ENCODE data around the gene LTB4R2. TPM values are rescaled to one million over a fixed set of nuclear protein-coding genes. Genes with fewer than 3 reads are reported as not detected.
A peak's percentile ranks its signal among the peaks of the same experiment; 100 is the strongest.

The LTB4R2 gene
- total RNA-seq, 1 donor = 12.6 TPM

DNA sequence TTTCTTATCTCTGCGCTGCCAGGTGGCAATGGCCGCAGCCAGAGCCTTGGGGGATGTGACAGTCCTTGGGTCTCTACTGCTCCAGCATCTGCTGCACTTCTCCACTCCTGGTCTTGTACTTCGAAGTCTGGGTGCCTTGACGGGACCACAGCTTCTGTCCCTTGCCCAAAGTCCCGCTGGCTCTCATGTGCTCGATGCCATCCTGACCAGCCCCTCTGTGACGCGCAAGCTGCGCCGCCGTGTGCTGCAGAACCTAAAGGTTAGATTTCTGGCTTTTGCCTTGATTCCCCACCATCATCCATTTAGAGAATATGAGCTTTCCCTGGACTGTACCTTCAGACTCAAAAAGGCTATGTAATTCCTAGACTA, 5.9 kb upstream of the LTB4R2 start:
- peaks cover 36% of the 10 kb centered on the region for H3K4me1 ChIP-seq (ENCODE audit: insufficient read depth, low read length)
- no peaks in the 10 kb centered on the region for H3K9me3 ChIP-seq (ENCODE audit: low read depth, low read length)
- H3K27me3 ChIP-seq (ENCODE audit: insufficient read depth, low read length) = no peaks in the 10 kb centered on the region
- no peak overlapping the region for H3K4me3 ChIP-seq (ENCODE audit: low read length)

DNA sequence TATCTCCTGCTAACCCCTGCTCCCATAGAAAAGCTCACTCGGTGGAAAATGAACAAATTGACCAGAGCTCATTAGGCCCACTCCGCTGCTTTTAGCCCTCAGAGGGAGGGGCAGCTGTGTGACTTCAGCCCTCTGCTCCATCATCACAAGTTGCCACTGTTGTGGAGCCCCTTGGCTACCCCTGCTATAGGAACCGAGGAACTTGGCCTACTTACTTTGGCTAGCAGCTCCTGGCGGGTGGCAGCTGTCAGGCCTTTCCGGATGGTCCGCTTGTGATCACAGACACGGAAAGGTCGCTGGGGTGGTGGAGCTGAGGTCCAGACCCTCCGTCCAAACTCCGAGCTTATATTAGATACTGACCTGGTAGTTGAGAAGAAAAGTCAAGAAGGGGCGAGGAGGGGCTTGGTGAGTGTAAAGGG, 2.8 kb upstream of the LTB4R2 start:
- H3K4me1 ChIP-seq (ENCODE audit: insufficient read depth, low read length) = peaks cover 46% of the 10 kb centered on the region
- no peaks in the 10 kb centered on the region for H3K27me3 ChIP-seq (ENCODE audit: insufficient read depth, low read length)
- no peak overlapping the region for H3K4me3 ChIP-seq (ENCODE audit: low read length)
- no peaks in the 10 kb centered on the region for H3K9me3 ChIP-seq (ENCODE audit: low read depth, low read length)

DNA sequence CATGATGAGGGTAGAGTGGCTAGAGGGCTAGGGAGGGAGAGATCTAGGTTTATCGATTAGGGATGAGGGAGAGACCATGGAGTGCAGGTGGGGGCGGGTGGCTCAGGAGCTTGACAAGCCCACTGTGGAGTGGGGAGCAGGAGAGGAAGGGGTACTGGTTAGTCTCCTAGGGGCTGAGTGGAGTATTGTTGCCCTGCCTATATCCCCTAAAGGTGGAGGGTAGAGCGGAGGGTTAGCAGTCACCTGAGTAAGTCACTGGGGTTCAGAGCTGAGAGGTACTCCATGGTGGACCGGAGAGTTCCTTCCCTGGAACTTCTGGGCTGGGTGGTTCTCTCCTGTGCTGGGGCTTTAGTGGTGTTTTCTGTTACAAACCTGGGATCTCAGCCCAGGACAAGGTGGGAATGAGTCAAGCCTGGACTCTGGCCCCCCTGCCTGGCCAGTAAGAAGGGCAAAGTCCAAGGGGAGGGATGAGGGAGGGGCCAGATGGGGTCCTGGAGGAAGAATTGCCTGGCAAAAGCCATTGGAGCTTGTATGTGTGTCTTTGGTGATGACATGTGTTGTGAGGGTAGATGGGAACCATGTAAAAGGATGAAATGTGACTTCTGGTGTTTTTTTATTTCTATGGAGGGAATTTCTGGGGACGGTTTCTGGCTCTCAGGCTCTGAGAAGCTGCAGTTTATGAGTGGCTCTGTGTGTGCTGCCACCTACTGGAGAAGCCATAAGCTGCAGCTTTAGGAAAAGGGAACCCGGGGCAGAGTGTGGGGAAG, 2.2 kb upstream of the LTB4R2 start, which contains the start of gene CIDEB:
CIDEB (minus strand) TSS at position 403 of the 767 bp plus-strand sequence; CDS start at position 284, 119 bp downstream.
- Histone ChIP-seq H3K9me3 (ENCODE audit: low read depth, low read length) (no peaks in the 10 kb centered on the region), H3K4me1 (ENCODE audit: insufficient read depth, low read length) (peaks cover 52% of the 10 kb centered on the region), H3K27me3 (ENCODE audit: insufficient read depth, low read length) (no peaks in the 10 kb centered on the region), H3K4me3 (ENCODE audit: low read length) (no peak within 1 kb of the TSS)

DNA sequence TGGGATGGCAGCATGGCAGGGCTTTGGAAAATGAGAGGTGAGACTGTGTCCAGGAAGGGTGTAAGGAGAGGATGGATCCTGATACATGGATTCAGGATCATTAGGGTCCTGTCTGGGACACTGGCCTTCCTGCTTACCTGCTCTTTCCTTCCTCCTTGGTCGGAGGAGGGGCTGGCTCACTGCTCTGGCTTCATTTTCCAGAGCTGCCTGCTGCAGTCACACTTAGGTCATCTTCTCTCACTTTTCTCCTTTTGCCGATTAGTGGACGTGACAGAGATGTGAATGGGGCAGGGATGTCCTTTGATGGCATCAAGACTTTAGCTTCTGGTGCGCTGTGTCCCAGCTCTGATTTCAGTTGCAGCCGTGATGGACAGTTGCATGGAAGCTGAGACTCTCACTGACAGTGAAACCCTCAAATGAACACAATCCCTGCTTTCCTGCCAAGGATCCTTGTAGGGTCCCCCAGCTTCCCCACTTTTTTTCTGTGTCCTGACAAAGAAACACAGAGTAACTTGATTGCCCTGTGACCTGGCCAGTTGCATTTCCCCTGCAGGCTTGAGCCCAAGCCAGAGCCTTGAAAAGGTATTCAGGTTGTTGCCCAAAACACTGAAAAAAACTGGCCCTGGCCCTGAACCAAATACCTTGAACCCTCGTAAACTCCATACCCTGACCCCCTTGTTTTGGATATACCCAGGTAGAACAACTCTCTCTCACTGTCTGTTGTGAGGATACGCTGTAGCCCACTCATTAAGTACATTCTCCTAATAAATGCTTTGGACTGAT, 1.4 kb upstream of the LTB4R2 start:
- Histone ChIP-seq H3K4me3 (ENCODE audit: low read length) (no peak overlapping the region), H3K4me1 (ENCODE audit: insufficient read depth, low read length) (peaks cover 60% of the 10 kb centered on the region), H3K27me3 (ENCODE audit: insufficient read depth, low read length) (no peaks in the 10 kb centered on the region), H3K9me3 (ENCODE audit: low read depth, low read length) (no peaks in the 10 kb centered on the region)

DNA sequence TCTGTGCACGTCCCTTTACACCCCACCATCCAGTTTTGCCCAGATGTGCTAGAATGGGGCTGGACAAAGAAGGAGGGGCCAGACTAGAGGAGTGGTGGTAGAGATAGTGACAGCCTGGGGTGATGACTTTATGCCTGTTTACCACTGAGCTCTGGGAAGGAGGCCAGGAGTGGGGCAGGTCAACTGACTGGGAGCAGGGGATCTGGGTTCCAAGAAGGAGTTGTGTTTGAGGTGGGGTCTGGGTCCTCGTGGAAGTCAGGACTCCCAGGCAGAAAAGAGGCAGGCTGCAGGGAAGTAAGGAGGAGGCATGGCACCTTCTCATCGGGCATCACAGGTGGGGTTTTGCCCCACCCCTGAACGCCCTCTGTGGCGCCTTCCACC, 315 bp downstream of the LTB4R2 start:
- H3K4me3 ChIP-seq (ENCODE audit: low read length) = peak overlapping the region; percentile 47
- H3K4me1 ChIP-seq (ENCODE audit: insufficient read depth, low read length) = peaks cover 77% of the 10 kb centered on the region
- H3K9me3 ChIP-seq (ENCODE audit: low read depth, low read length) = no peaks in the 10 kb centered on the region
- no peaks in the 10 kb centered on the region for H3K27me3 ChIP-seq (ENCODE audit: insufficient read depth, low read length)

DNA sequence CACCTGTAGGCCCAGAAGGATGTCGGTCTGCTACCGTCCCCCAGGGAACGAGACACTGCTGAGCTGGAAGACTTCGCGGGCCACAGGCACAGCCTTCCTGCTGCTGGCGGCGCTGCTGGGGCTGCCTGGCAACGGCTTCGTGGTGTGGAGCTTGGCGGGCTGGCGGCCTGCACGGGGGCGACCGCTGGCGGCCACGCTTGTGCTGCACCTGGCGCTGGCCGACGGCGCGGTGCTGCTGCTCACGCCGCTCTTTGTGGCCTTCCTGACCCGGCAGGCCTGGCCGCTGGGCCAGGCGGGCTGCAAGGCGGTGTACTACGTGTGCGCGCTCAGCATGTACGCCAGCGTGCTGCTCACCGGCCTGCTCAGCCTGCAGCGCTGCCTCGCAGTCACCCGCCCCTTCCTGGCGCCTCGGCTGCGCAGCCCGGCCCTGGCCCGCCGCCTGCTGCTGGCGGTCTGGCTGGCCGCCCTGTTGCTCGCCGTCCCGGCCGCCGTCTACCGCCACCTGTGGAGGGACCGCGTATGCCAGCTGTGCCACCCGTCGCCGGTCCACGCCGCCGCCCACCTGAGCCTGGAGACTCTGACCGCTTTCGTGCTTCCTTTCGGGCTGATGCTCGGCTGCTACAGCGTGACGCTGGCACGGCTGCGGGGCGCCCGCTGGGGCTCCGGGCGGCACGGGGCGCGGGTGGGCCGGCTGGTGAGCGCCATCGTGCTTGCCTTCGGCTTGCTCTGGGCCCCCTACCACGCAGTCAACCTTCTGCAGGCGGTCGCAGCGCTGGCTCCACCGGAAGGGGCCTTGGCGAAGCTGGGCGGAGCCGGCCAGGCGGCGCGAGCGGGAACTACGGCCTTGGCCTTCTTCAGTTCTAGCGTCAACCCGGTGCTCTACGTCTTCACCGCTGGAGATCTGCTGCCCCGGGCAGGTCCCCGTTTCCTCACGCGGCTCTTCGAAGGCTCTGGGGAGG, 985 bp downstream of the LTB4R2 start, which contains the start of gene LTB4R:
LTB4R (plus strand) TSS at position 857 of the 959 bp plus-strand sequence. CDS start 4,150 bp downstream, outside the sequence.
- Histone ChIP-seq H3K4me1 (ENCODE audit: insufficient read depth, low read length) (peaks cover 84% of the 10 kb centered on the region), H3K9me3 (ENCODE audit: low read depth, low read length) (no peaks in the 10 kb centered on the region), H3K27me3 (ENCODE audit: insufficient read depth, low read length) (no peaks in the 10 kb centered on the region), H3K4me3 (ENCODE audit: low read length) (peak within 1 kb of the TSS; percentile 47)

DNA sequence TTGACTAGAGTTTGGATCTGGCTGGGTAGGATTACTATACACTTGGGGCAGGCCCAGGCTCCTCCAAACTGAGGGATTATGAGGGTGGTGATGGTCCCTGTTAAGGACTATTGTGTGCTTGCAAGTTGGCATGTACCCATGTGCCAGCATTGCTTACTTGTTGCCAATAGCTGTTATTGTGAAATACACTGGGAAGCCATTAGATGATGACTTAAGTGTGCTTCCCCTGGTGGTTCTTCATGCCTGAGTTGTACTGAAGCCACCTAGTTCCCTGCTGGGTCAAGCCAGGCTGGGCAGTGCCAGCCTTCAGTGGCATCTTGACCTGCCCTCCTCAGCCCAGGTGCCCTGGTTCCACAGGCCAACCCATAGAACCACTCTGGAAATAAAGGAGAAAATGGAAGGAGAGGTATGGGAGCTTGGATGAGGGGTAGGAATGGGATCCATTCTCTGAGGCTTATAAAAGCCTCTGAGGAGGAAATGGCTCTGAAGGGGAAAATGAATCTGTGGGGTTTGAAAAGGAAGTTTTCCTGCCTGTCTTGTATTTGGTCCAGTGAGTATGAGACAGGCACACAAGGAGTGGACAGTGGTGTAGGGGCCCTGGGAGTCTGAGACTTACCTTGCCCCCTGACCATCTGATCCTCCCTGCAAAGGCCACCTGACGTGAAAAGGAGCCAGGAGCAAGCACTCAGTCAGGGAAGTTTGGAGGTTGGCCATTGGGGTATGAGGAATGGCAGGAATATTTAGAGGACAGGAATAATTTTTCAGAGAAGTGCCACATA, 2.1 kb downstream of the LTB4R2 start:
- Histone ChIP-seq H3K9me3 (ENCODE audit: low read depth, low read length) (no peaks in the 10 kb centered on the region), H3K4me1 (ENCODE audit: insufficient read depth, low read length) (peaks cover 95% of the 10 kb centered on the region), H3K4me3 (ENCODE audit: low read length) (peak overlapping the region; percentile 47), H3K27me3 (ENCODE audit: insufficient read depth, low read length) (no peaks in the 10 kb centered on the region)

DNA sequence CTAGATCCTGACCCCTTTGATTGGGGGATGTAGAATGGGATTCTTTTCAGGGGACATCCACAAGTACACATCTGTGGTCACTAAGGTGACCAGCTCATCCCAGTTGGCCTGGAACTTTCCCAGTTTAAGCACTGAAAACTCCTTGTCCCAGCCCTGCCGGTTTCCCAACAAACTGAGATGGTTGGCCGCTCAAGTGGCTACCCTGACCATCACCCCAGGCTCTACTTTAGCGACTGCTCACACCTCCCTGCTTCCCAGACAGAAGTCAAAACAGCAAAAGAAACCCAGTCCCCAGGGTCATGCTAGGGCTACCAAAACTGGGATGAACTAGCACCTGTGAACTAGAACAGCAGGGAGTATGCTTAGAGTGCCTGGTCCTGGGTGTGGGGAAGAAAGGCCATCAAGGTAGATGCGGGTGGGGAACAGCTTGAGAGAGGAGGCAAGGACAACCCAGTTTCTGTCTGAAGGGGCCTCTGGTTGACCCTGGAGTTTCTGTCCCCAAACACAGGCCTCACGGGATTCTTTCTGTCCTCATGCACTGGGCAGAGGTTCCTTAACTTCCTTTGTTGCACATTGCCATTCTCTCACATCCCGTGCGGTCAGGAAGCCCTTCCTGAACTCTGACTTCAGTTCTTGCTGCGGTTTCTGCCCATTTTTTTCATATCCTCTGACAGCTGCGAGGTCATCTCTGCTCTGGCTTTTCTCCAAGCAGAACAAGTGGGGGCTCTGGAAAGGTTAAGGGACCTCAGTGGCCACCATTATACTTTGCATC, 3.0 kb downstream of the LTB4R2 start:
- H3K4me3 ChIP-seq (ENCODE audit: low read length) = peak overlapping the region; percentile 47
- peaks cover 100% of the 10 kb centered on the region for H3K4me1 ChIP-seq (ENCODE audit: insufficient read depth, low read length)
- no peaks in the 10 kb centered on the region for H3K27me3 ChIP-seq (ENCODE audit: insufficient read depth, low read length)
- no peaks in the 10 kb centered on the region for H3K9me3 ChIP-seq (ENCODE audit: low read depth, low read length)

DNA sequence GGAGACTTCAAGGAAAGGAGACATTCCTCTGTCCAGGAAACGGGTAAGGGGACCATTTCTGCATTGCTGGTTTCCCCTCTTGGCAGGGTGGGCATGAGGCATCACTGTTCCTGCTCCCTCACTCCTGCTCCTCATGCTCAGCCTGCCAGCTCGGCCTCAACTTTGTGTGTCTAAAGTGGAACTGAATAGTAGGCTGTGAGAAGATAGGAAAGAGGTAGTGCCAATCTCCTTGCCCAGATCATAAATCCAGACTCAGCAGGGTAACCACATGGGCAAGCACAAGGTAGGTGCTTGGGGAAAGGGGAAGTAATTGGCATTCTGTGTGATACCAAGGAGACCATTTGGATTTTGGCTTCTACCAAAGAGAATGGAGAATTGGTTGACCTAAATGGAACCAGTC, 4.0 kb downstream of the LTB4R2 start:
- Histone ChIP-seq H3K4me1 (ENCODE audit: insufficient read depth, low read length) (peaks cover 100% of the 10 kb centered on the region), H3K27me3 (ENCODE audit: insufficient read depth, low read length) (no peaks in the 10 kb centered on the region), H3K9me3 (ENCODE audit: low read depth, low read length) (no peaks in the 10 kb centered on the region), H3K4me3 (ENCODE audit: low read length) (no peak overlapping the region)

DNA sequence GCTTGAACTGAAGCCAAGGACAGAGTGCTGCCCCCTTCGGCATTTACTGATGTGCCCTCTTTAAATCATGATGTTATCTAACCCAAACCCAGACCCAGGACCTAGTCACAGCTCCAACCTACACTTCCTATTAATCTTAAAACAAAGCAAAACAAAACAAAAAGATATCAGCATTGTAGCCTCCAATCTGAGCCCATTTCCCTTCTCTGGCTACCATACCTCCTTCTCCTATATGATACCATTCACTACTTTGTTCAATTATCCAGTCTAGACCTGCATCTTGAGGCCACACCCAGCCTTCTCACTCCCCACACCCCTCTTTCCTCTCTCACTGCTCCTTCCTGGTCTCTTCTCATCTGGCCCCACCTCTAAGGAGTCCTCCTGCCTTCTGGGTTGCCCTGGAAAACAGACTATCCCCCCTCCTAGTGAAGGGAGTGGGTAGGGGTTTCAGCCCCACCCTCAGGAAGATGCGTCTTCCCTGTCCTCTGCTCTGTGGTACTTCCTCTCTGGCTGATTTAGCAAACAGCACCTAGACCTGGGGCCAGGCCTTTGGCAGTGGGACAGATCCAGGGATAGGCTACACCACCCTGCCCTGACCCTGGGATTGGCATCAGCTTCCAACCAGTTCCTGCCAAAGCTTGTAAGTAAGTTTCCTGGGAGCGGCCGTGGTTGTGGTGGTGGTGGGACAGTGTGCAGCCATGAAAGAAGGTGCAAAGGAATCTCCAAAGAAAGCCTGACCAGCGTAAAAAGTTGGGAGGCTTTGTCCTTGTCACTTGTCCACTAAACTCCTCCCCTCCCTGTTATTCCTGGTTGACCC, 4.6 kb downstream of the LTB4R2 start:
- Histone ChIP-seq H3K4me1 (ENCODE audit: insufficient read depth, low read length) (peaks cover 96% of the 10 kb centered on the region), H3K9me3 (ENCODE audit: low read depth, low read length) (no peaks in the 10 kb centered on the region), H3K4me3 (ENCODE audit: low read length) (peak overlapping the region; percentile 34), H3K27me3 (ENCODE audit: insufficient read depth, low read length) (no peaks in the 10 kb centered on the region)

DNA sequence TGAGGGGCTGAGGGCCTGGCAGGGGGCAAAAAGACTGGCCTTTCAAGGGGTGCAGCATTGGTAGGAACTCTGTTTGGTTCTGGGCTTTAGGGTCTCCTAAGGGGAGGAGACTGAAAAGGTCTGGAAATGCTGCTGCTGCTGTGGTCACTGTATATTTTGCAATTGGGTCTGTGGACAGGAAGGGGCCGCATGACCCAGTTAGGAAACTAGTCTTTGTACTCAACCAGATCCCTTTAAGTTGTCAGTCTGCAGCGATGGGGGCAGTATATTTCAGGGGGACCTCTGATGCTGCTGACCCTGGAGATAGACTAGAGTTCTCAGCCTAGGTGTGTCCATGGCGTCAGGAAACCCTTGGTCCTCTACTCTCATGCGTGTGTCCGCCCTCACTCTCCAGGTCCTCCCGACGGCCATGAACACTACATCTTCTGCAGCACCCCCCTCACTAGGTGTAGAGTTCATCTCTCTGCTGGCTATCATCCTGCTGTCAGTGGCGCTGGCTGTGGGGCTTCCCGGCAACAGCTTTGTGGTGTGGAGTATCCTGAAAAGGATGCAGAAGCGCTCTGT, 5.4 kb downstream of the LTB4R2 start:
- no peaks in the 10 kb centered on the region for H3K9me3 ChIP-seq (ENCODE audit: low read depth, low read length)
- H3K4me1 ChIP-seq (ENCODE audit: insufficient read depth, low read length) = peaks cover 89% of the 10 kb centered on the region
- no peaks in the 10 kb centered on the region for H3K27me3 ChIP-seq (ENCODE audit: insufficient read depth, low read length)
- H3K4me3 ChIP-seq (ENCODE audit: low read length) = peak overlapping the region; percentile 34

DNA sequence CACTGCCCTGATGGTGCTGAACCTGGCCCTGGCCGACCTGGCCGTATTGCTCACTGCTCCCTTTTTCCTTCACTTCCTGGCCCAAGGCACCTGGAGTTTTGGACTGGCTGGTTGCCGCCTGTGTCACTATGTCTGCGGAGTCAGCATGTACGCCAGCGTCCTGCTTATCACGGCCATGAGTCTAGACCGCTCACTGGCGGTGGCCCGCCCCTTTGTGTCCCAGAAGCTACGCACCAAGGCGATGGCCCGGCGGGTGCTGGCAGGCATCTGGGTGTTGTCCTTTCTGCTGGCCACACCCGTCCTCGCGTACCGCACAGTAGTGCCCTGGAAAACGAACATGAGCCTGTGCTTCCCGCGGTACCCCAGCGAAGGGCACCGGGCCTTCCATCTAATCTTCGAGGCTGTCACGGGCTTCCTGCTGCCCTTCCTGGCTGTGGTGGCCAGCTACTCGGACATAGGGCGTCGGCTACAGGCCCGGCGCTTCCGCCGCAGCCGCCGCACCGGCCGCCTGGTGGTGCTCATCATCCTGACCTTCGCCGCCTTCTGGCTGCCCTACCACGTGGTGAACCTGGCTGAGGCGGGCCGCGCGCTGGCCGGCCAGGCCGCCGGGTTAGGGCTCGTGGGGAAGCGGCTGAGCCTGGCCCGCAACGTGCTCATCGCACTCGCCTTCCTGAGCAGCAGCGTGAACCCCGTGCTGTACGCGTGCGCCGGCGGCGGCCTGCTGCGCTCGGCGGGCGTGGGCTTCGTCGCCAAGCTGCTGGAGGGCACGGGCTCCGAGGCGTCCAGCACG, 6.1 kb downstream of the LTB4R2 start:
- Histone ChIP-seq H3K4me1 (ENCODE audit: insufficient read depth, low read length) (peaks cover 82% of the 10 kb centered on the region), H3K27me3 (ENCODE audit: insufficient read depth, low read length) (no peaks in the 10 kb centered on the region), H3K9me3 (ENCODE audit: low read depth, low read length) (no peaks in the 10 kb centered on the region), H3K4me3 (ENCODE audit: low read length) (peak overlapping the region; percentile 34)
